Epithelial cell of esophagus (primary cell): ENCODE data around the gene RAP1GAP.

Experiments used
- DNase-seq: peaks from one replicate; pipeline ENCODE4 v3.0.0; 2010; ENCODE audit warnings: low read depth
- H3K4me3 ChIP-seq: 2 replicates; pipeline ENCODE4 v1.5.1; 2011; ENCODE audit warnings: mild to moderate bottlenecking, low read length, control low read depth
- CTCF ChIP-seq: IDR thresholded peaks from 2 replicates; pipeline ENCODE4 v1.5.1; 2011; ENCODE audit warnings: low read depth, mild to moderate bottlenecking, low read length, control low read depth, inconsistent platforms; ENCODE audit not compliant: insufficient read depth; ENCODE audit errors: missing control alignments

Gene RAP1GAP

GRCh38 chr1:21573971-21574465, 95.1 kb downstream of the RAP1GAP start:
- H3K4me3 ChIP-seq: no peak overlapping the region
- peak; percentile 82 for DNase-seq
- TF ChIP-seq CTCF: peak; percentile 58

DNA sequence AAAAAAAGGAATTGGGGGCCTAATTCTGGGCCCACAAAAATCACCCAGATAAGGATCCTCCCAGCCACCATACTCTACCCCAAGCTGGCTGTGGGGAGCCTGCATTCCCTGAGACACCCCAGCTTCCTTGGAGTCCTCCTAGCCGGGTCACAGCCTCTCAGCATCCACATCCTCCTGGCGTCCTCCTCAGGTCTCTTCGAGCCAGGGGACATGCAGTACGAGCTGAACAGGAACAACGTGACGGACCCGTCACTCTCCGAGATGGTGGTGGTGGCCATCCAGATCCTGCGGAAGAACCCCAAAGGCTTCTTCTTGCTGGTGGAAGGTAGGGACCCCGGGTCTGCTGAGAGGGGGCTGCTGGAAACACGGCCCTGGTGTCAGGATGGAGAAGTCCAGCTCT, 95.7 kb downstream of the RAP1GAP start:
- no peak overlapping the region for H3K4me3 ChIP-seq
- DNase-seq: no peak
- TF ChIP-seq CTCF: no peak

GRCh38 chr1:21572735-21573277, 96.4 kb downstream of the RAP1GAP start:
- no peak for TF ChIP-seq CTCF
- DNase-seq: no peak
- H3K4me3 ChIP-seq: no peak overlapping the region

DNA sequence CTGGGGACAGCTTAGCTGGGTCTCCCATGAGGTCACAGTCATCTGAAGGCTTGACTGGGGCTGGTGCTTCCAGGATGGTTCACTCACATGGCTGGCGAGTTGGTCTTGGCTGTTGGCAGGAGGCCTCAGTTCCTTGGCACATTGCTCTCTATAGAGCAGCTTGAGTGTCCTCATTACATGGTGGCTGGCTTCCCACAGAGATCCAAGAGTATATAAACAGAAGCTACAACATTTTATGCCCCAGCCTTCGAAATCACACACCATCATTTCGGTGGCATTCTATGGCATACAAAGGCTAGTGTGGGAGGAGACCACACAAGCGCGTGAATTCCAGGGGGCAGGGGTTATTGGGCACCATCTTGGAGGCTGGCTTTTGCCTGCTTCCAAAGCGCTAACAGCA, 96.9 kb downstream of the RAP1GAP start:
- H3K4me3 ChIP-seq: no peak overlapping the region
- no peak for DNase-seq
- no peak for TF ChIP-seq CTCF

- DNase-seq: no peak
- TF ChIP-seq CTCF: no peak
- no peak overlapping the region for H3K4me3 ChIP-seq
These were observed 98.3 kb downstream of the RAP1GAP start for GRCh38 chr1:21570885-21571284.

DNA sequence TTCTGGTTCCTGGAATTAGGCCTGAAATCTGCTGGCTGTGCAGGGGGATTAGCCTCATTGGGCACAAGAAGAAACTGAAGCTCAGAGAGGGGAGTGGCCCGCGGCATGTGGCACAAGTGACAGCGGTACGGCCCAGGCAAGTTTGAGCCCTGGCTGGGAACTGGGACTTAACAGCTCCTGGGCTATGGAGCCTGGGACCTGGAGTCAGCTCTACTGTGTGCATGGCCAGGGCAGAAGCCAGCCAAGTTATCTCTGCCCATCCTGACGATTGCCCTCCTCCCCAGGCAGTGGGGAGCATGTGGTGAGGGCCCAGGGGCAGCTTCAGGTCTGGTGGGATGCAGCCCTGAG, 98.7 kb downstream of the RAP1GAP start:
- no peak for TF ChIP-seq CTCF
- DNase-seq: no peak
- no peak overlapping the region for H3K4me3 ChIP-seq

- DNase-seq: no peak
- H3K4me3 ChIP-seq: no peak overlapping the region
- no peak for TF ChIP-seq CTCF
These were observed 99.2 kb downstream of the RAP1GAP start for GRCh38 chr1:21569820-21570527.
